NT2/D1 (cell line): ENCODE measurements around the gene ALLC.
A peak's percentile ranks its signal among the peaks of the same experiment; 100 is the strongest.

Experiments used
- DNase-seq: peaks from one replicate; pipeline ENCODE4 v3.0.0-alpha.2; 2011; ENCODE audit warnings: low read depth, low spot score
- H3K27me3 ChIP-seq: 2 replicates; pipeline ENCODE4 v1.6.0; 2011; ENCODE audit warnings: mild to moderate bottlenecking; ENCODE audit not compliant: insufficient read length, insufficient read depth
- H3K36me3 ChIP-seq: 2 replicates; pipeline ENCODE4 v1.6.1; 2011; ENCODE audit warnings: mild to moderate bottlenecking, low read length, mixed read lengths; ENCODE audit not compliant: insufficient read depth, insufficient read length
- H3K4me1 ChIP-seq: 2 replicates; pipeline ENCODE4 v1.5.1; 2011; ENCODE audit not compliant: insufficient read depth, insufficient read length
- H3K4me3 ChIP-seq: 2 replicates; pipeline ENCODE4 v1.5.1; 2011; ENCODE audit warnings: low read depth; ENCODE audit not compliant: insufficient read length
- H3K9ac ChIP-seq: 2 replicates; pipeline ENCODE4 v1.6.0; 2011; ENCODE audit warnings: low read depth; ENCODE audit not compliant: insufficient read length
- H3K9me3 ChIP-seq: 2 replicates; pipeline ENCODE4 v1.5.1; 2011; ENCODE audit warnings: mild to moderate bottlenecking, low read length; ENCODE audit not compliant: insufficient read depth
- SUZ12 ChIP-seq: IDR thresholded peaks from 2 replicates; pipeline ENCODE4 v1.6.1; 2011; ENCODE audit not compliant: insufficient read length, insufficient read depth; ENCODE audit errors: extremely low read depth
- YY1 ChIP-seq: IDR thresholded peaks from 2 replicates; pipeline ENCODE4 v1.6.1; 2011; ENCODE audit not compliant: insufficient read length, insufficient read depth
- ZNF274 ChIP-seq: IDR thresholded peaks from 2 replicates; pipeline ENCODE4 v1.6.1; 2011; ENCODE audit warnings: mild to moderate bottlenecking, low read depth, low read length

ALLC gene

DNA sequence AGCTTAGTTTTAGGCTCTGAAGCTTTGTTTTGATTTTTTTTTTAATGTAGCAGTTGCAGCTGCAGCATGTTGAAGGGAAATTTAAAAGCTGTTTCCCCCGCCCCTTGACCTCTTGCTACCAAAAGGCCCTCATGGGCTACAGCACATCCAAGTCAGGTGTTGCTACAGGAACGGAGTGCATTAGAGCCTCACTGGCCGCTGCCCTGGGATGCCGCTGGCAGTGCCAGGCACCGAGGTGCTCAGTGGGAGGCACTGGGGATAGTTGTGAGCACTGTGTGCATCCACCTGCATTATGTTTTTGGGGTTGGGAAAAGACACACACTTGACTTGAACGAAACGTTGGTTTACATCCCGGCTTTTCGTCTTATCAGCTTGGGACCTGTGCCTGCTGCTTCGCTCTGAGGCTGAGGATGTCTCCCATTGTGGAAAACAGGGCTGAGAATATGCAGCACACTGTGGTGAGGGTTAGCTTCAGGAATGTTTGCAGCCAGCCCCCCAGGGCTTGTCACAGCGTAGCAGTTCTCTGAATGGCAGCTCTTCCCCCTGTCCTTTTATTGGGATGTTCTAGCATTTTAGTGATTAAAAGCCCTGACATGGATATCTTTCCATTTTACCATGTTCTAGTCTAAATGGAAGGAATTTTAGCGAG is 69.5 kb downstream of the ALLC start:
- TF ChIP-seq SUZ12 (no peak), ZNF274 (no peak), YY1 (no peak)
- peaks cover 3% of the 10 kb centered on the region for H3K27me3 ChIP-seq
- peak overlapping the region; percentile 45 for H3K4me3 ChIP-seq
- no peaks in the 10 kb centered on the region for H3K36me3 ChIP-seq
- DNase-seq, result peak; percentile 58
- H3K9ac ChIP-seq, result peak overlapping the region; percentile 59
- H3K9me3 ChIP-seq, result no peaks in the 10 kb centered on the region
- H3K4me1 ChIP-seq, result peaks cover 3% of the 10 kb centered on the region

GRCh38 chr2:3728104-3729054 is 70.4 kb downstream of the ALLC start:
- DNase-seq, result peak; percentile 30
- no peaks in the 10 kb centered on the region for H3K36me3 ChIP-seq
- TF ChIP-seq ZNF274, result no peak
- TF ChIP-seq SUZ12, result no peak
- no peak for TF ChIP-seq YY1
- H3K4me1 ChIP-seq, result peaks cover 3% of the 10 kb centered on the region
- no peaks in the 10 kb centered on the region for H3K9me3 ChIP-seq
- H3K9ac ChIP-seq, result peak overlapping the region; percentile 59
- peak overlapping the region; percentile 45 for H3K4me3 ChIP-seq
- H3K27me3 ChIP-seq, result peaks cover 3% of the 10 kb centered on the region

GRCh38 chr2:3729055-3729448 is 71.1 kb downstream of the ALLC start:
- H3K36me3 ChIP-seq, result no peaks in the 10 kb centered on the region
- H3K9me3 ChIP-seq, result no peaks in the 10 kb centered on the region
- no peak for TF ChIP-seq SUZ12
- TF ChIP-seq ZNF274, result no peak
- TF ChIP-seq YY1, result no peak
- peaks cover 3% of the 10 kb centered on the region for H3K4me1 ChIP-seq
- peaks cover 3% of the 10 kb centered on the region for H3K27me3 ChIP-seq
- no peak overlapping the region for H3K4me3 ChIP-seq
- DNase-seq, result no peak
- H3K9ac ChIP-seq, result no peak overlapping the region

DNA sequence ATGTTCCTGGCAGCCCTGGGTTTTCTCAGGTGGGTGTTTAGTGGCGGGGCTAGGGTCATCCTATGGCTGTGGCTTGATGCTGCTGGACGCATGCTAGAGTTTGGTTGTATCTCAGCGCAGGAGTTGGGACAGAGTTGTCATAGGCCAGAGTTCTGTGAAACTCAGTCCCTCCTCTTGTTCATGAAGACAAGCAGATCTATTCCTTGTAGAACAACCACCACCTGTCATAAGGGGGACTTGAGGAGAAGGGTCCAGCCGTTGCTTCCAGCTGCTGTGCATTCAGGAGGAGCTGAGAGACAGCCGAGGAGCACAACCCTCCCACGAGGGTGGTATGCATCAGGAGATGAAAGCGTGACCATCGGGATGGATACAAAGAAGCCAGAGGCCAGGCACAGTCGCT is 71.8 kb downstream of the ALLC start:
- DNase-seq, result no peak
- no peak overlapping the region for H3K9ac ChIP-seq
- TF ChIP-seq SUZ12, result no peak
- peaks cover 3% of the 10 kb centered on the region for H3K27me3 ChIP-seq
- H3K36me3 ChIP-seq, result no peaks in the 10 kb centered on the region
- no peak overlapping the region for H3K4me3 ChIP-seq
- peaks cover 3% of the 10 kb centered on the region for H3K4me1 ChIP-seq
- no peaks in the 10 kb centered on the region for H3K9me3 ChIP-seq

- peaks cover 3% of the 10 kb centered on the region for H3K27me3 ChIP-seq
- H3K9me3 ChIP-seq, result no peaks in the 10 kb centered on the region
- no peaks in the 10 kb centered on the region for H3K36me3 ChIP-seq
- no peak overlapping the region for H3K9ac ChIP-seq
- TF ChIP-seq ZNF274 (no peak), YY1 (no peak), SUZ12 (no peak)
- H3K4me3 ChIP-seq, result no peak overlapping the region
- peaks cover 3% of the 10 kb centered on the region for H3K4me1 ChIP-seq
- no peak for DNase-seq
Measured at GRCh38 chr2:3730646-3731045, 72.6 kb downstream of the ALLC start.

- Histone ChIP-seq H3K27me3 (peaks cover 3% of the 10 kb centered on the region), H3K4me1 (peaks cover 3% of the 10 kb centered on the region), H3K9me3 (no peaks in the 10 kb centered on the region), H3K9ac (no peak overlapping the region), H3K36me3 (no peaks in the 10 kb centered on the region), H3K4me3 (no peak overlapping the region)
- DNase-seq, result no peak
- TF ChIP-seq ZNF274 (no peak), YY1 (no peak), SUZ12 (no peak)
Measured at GRCh38 chr2:3731829-3732228, 73.8 kb downstream of the ALLC start.

DNA sequence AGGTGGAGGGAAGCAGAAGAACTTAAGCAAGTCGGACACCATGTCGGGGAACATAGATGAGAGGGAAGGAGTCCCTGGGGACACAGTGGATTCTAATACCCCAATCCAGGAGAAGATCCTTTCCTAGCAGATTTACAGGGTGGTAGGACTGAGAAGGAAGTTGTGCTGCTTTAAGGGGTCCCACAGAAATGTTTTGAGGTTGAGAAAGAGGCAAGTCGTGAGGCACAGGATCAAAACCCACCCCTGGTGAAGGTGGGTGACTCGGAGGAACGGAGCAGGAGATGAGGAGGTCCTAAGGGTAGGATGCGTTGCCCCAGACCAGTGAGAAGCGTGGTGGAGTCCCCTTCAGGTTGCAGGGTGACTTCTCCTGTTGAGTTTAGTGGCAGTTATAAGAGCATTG is 78.1 kb downstream of the ALLC start:
- no peak for DNase-seq
- Histone ChIP-seq H3K9me3 (no peaks in the 10 kb centered on the region), H3K4me1 (no peaks in the 10 kb centered on the region), H3K9ac (no peak overlapping the region), H3K36me3 (no peaks in the 10 kb centered on the region), H3K4me3 (no peak overlapping the region), H3K27me3 (no peaks in the 10 kb centered on the region)
- TF ChIP-seq SUZ12 (no peak), ZNF274 (no peak), YY1 (no peak)
